Body of pancreas (tissue), 4 donors: Measurements from ENCODE around the gene ETS1. TPM values are rescaled to one million over a fixed set of nuclear protein-coding genes. Genes with fewer than 3 reads are reported as not detected.

Experiments used
- ATAC-seq: fragments of 150-250 bp; one replicate; pipeline ENCODE4 v1.9.1; 2016
- DNase-seq, 4 donors: peaks; one replicate each; pipeline ENCODE4 v3.0.0-alpha.2; 2019
- H3K27ac ChIP-seq, 4 donors: fragments of 200-600 bp; sonication (generic); 1 replicate in 3 of 4; 2 replicates in 1 of 4; pipeline versions ENCODE4 v1.5.1 to v1.6.1; 2016 to 2019; ENCODE audit warnings: mild to moderate bottlenecking in 1 of 4, mixed read lengths in 1 of 4, moderate library complexity in 1 of 4
- H3K27me3 ChIP-seq, 2 donors: fragments of 200-600 bp; sonication (generic); one replicate each; pipeline ENCODE4 v1.6.0; 2016; ENCODE audit warnings: mild to moderate bottlenecking in 1 of 2
- H3K36me3 ChIP-seq, 2 donors: fragments of 200-600 bp; sonication (generic); replicated peaks in 1 of 2; 2 replicates each; pipeline ENCODE4 v1.5.1; 2016; ENCODE audit warnings: low read depth in 2 of 2; ENCODE audit not compliant: insufficient read depth in 1 of 2
- H3K4me1 ChIP-seq: fragments of 200-600 bp; sonication (generic); one replicate; pipeline ENCODE4 v1.6.0; 2016
- H3K4me3 ChIP-seq, 2 donors: fragments of 200-600 bp; sonication (generic); 1 replicate in 1 of 2; 2 replicates in 1 of 2; pipeline ENCODE4 v1.5.1; 2016 to 2019
- H3K9me3 ChIP-seq, 3 donors: fragments of 200-600 bp; sonication (generic); 1 replicate in 2 of 3; 2 replicates in 1 of 3; pipeline ENCODE4 v1.5.1; 2016
- POLR2A ChIP-seq, 3 donors: fragments of 450-650 bp; IDR thresholded peaks; one replicate each; pipeline ENCODE4 v1.6.1; 2016; ENCODE audit warnings: antibody characterized with exemption in 3 of 3, mild to moderate bottlenecking in 2 of 3
- WGBS, 2 donors: methylation state at CpG; one replicate each; pipeline ENCODE4 v1.1.5; 2017; 5-methylcytosine and 5-hydroxymethylcytosine counted together
- intact Hi-C: fragments of 100-400 bp; cut with DNase I; formaldehyde crosslinking; loops from one replicate; pipeline ENCODE4 v1.15.1; 2023
- total RNA-seq, 2 donors: library from RNA; depleted of rRNA; stranded (reverse); fragments of >200 nt; gene quantifications; one replicate each; pipeline ENCODE4 v1.1.0, GENCODE V29; 2016
- TF ChIP-seq, protein P1 (sequence below), 7 experiments: fragments of 450-650 bp in 4 of 7; fragments of 200-600 bp in 3 of 7; sonication (generic) in 3 of 7; IDR thresholded peaks; one replicate each; pipeline ENCODE4 v1.5.1; 2016 to 2019; ENCODE audit warnings: antibody characterized with exemption in 7 of 7

ETS1 gene
- total RNA-seq, 2 donors from 2014 or later, result 20.0 to 22.7 TPM

DNA sequence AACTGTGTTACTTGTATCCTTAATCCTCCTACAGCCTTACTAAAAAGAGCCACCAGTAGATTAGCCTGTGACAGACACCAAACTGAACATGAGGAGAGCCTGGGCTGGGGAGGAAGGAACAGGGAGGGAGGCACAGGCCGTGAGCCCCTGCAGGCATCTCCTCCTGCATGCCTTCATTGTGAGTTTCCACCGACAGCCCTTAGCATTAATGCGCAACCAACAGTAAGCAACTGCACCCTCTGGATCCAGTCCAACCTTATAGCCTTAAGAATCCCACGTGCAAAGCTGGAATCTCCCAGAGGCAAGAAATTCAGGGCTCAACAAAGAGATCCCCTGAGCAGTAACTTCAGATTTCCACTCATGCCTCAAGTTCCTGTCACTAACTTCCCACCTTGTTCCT is 84.6 kb downstream of the ETS1 start:
- 66 to 73% methylated on average over 4 of the region's 4 CpGs for WGBS, 2 donors
- intact Hi-C loops, result no loop called here
- no peaks in the 10 kb centered on the region for H3K27me3 ChIP-seq
- DNase-seq (no peak), ATAC-seq (no peak)
- no peaks in the 10 kb centered on the region for H3K36me3 ChIP-seq
- peaks cover 28% of the 10 kb centered on the region for H3K4me1 ChIP-seq
- no peak overlapping the region for H3K4me3 ChIP-seq
- H3K9me3 ChIP-seq, result no peaks in the 10 kb centered on the region
- no peak for TF ChIP-seq POLR2A (IDR thresholded peaks at IDR 0.05)
- TF ChIP-seq, protein P1, sequence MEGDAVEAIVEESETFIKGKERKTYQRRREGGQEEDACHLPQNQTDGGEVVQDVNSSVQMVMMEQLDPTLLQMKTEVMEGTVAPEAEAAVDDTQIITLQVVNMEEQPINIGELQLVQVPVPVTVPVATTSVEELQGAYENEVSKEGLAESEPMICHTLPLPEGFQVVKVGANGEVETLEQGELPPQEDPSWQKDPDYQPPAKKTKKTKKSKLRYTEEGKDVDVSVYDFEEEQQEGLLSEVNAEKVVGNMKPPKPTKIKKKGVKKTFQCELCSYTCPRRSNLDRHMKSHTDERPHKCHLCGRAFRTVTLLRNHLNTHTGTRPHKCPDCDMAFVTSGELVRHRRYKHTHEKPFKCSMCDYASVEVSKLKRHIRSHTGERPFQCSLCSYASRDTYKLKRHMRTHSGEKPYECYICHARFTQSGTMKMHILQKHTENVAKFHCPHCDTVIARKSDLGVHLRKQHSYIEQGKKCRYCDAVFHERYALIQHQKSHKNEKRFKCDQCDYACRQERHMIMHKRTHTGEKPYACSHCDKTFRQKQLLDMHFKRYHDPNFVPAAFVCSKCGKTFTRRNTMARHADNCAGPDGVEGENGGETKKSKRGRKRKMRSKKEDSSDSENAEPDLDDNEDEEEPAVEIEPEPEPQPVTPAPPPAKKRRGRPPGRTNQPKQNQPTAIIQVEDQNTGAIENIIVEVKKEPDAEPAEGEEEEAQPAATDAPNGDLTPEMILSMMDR (IDR thresholded peaks at IDR 0.05), result no peak
- H3K27ac ChIP-seq, result peak overlapping the region in 2 of 4 donors; percentile 1 to 16

DNA sequence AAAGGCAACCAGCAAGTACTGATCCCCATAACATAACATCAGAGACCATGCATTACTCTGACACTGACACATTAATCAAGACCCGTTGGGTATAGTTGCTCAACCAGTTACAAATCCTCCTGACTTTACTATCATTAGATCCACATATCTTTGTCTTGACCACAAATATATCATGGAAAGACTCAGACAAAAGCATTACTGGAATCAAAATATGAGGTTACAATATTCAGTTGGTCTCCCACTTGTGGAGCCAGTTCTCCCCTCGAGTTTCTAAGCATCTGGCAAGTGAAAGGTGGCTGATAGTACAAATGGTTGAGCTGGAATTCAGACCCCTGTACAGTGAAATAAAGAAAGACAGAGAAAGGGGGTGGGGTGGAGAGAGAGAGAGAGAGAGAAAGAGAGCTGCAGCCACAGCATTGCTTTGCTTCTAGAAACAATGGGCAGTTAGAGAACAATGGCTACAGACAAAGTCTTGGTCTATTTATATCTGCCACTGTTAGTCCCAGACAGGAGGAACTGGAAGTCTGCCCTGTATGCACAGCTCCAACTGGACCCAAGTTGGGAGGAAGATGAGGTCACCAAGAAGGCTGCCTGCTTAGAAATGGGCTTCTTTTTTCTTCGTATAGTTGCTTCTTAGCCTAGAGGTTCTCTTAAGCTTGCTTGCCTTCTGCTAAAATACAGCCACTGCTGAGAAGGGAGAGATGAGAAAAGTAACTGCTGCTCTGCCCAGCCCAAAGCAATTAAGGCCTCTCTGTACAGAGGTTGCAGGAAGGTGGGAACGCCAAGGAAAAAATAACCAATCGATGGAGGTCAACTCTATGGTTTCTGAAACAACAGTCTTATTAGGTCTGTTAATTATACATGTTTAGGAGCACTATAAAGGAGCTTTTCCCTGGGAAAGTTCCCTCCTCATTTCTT is 85.5 kb downstream of the ETS1 start:
- no peak for TF ChIP-seq POLR2A (IDR thresholded peaks at IDR 0.05)
- TF ChIP-seq, protein P1 (IDR thresholded peaks at IDR 0.05), result no peak
- peak; percentile 69 for ATAC-seq
- peaks cover 28% of the 10 kb centered on the region for H3K4me1 ChIP-seq
- DNase-seq, result peak; percentile 35 to 68 (median 64)
- intact Hi-C loops, result no loop called here
- 43 to 56% methylated on average over 5 of the region's 5 CpGs for WGBS, 2 donors
- no peak overlapping the region for H3K4me3 ChIP-seq
- no peaks in the 10 kb centered on the region for H3K9me3 ChIP-seq
- peak overlapping the region in 2 of 4 donors; percentile 1 to 6 for H3K27ac ChIP-seq
- no peaks in the 10 kb centered on the region for H3K27me3 ChIP-seq
- no peaks in the 10 kb centered on the region for H3K36me3 ChIP-seq

- intact Hi-C loops, result no loop called here
- no peak for ATAC-seq
- H3K27ac ChIP-seq, result no peak overlapping the region
Measured at GRCh38 chr11:128501008-128501407, 86.3 kb downstream of the ETS1 start.

DNA sequence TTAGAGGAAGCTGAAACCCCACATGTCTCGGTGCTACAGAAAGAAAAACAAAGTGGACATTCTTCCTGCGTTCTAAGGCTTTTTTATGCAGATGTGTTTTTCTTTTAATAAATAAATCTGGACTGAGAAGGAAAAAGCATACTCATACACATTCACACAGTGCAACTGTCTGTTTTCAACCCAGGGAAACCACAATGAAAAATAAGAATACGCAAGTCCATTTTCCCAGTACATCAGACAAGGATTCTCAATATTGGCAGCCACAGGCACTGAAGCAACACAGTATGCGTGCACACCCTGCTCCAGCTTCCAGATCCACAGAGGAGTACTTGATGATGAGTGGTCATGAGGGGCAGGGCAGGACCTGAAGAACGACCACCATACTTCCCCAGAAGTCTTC is 86.9 kb downstream of the ETS1 start:
- intact Hi-C loops, result no loop called here
- no peaks in the 10 kb centered on the region for H3K27me3 ChIP-seq
- H3K36me3 ChIP-seq, result no peaks in the 10 kb centered on the region
- 77 to 81% methylated on average over 5 of the region's 5 CpGs for WGBS, 2 donors
- DNase-seq (no peak), ATAC-seq (no peak)
- H3K27ac ChIP-seq, result no peak overlapping the region
- H3K9me3 ChIP-seq, result no peaks in the 10 kb centered on the region
- no peak for TF ChIP-seq POLR2A (IDR thresholded peaks at IDR 0.05)
- peaks cover 37% of the 10 kb centered on the region for H3K4me1 ChIP-seq
- no peak overlapping the region for H3K4me3 ChIP-seq

More at GRCh38 chr11:128501008-128501407, 86.3 kb downstream of the ETS1 start:
- no peak for TF ChIP-seq POLR2A (IDR thresholded peaks at IDR 0.05)
- TF ChIP-seq, protein P1 (IDR thresholded peaks at IDR 0.05), result no peak
- H3K4me3 ChIP-seq, result no peak overlapping the region
- no peak for DNase-seq
- peaks cover 32% of the 10 kb centered on the region for H3K4me1 ChIP-seq
- no peaks in the 10 kb centered on the region for H3K27me3 ChIP-seq
- no peaks in the 10 kb centered on the region for H3K36me3 ChIP-seq
- H3K9me3 ChIP-seq, result no peaks in the 10 kb centered on the region
- WGBS, 2 donors, result 64 to 67% methylated on average over 4 of the region's 4 CpGs

DNA sequence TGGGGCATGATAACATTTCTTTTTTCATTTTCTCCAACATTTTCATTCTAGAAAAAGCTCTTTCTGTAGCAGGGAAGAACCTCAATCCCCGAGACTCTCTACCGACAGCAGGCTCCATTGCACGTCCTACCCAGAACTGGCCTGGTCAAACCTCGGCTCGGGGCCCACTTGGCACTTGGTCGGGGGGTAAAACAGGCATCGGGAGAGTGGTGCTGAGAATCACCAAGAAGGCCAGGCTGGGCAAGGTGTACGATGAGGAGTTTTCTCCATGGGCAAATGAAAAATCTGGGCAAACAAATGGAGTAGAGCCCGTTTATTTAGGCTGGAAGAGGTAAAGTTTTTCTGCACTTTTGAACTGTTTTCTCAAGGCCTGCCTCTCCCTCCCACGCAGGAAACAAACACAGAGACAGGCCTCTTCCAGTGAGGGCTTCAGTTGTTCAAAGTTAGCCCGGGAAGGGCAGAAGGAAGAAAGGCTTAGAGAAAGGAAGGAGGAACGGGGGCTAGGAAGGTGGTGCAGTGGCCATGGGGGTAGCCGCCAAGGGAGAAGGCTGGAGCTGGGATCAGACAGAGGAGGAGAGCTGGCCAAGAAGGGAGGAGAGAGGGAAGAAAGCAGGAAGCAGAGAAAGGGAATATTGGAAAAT is 87.6 kb downstream of the ETS1 start:
- intact Hi-C loops, result no loop called here
- Histone ChIP-seq H3K4me1 (peaks cover 42% of the 10 kb centered on the region), H3K27ac (no peak overlapping the region), H3K36me3 (no peaks in the 10 kb centered on the region), H3K27me3 (no peaks in the 10 kb centered on the region), H3K4me3 (no peak overlapping the region), H3K9me3 (no peaks in the 10 kb centered on the region)
- TF ChIP-seq, protein P1 (IDR thresholded peaks at IDR 0.05), result no peak
- no peak for TF ChIP-seq POLR2A (IDR thresholded peaks at IDR 0.05)
- ATAC-seq (no peak), DNase-seq (no peak)
- WGBS, 2 donors, result 68 to 76% methylated on average over 13 of the region's 13 CpGs
